ENCODE results near the gene ZNF267. TPM values are rescaled to one million over a fixed set of nuclear protein-coding genes. Genes with fewer than 3 reads are reported as not detected.
"Not testable (repeated sequence)": the region's sequence is repeated elsewhere in the genome, so short reads cannot be mapped to it uniquely, and the experiment has no call there.

ZNF267 gene
- total RNA-seq, 1 experiment from 2014 or later: 15.9 TPM

DNA sequence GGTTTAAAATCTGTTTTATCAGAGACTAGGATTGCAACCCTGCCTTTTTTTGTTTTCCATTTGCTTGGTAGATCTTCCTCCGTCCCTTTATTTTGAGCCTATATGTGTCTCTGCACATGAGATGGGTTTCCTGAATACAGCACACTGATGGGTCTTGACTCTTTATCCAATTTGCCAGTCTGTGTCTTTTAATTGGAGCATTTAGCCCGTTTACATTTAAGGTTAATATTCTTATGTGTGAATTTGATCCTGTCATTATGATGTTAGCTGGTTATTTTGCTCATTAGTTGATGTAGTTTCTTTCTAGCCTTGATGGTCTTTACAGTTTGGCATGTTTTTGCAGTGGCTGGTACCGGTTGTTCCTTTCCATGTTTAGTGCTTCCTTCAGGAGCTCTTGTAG lies 31.0 kb downstream of the ZNF267 start:
- RAD21 ChIA-PET (ENCODE audit: low non-redundant PET in 1 of 2, low total read pairs in 2 of 2, uncharacterized antibody in 2 of 2, unreplicated experiment in 2 of 2); H3K27me3 ChIP-seq (ENCODE audit: insufficient read depth, low read length); H4K20me1 ChIP-seq (ENCODE audit: insufficient read depth); H3K4me1 ChIP-seq (ENCODE audit: control insufficient read depth in 1 of 2, insufficient read depth in 2 of 2, low read length in 2 of 2); CTCF ChIA-PET; H3K9me2 ChIP-seq (ENCODE audit: insufficient read depth); H3K36me3 ChIP-seq (ENCODE audit: control insufficient read depth in 1 of 2, insufficient read depth in 2 of 2, low read length in 2 of 2); POLR2A ChIA-PET; DNase-seq (ENCODE audit: low read depth, low spot score); intact Hi-C loops (cut with micrococcal nuclease); ATAC-seq; H2AFZ ChIP-seq (ENCODE audit: low read depth, low read length, poor library complexity, severe bottlenecking); H3K4me2 ChIP-seq (ENCODE audit: low read length); H3K9ac ChIP-seq (ENCODE audit: low read length); H3K27ac ChIP-seq (ENCODE audit: low read depth, low read length); H3K4me3 ChIP-seq (replicated peaks in 1 of 2; ENCODE audit: low read depth in 1 of 2, low read length in 2 of 2); BruUV-seq (replicated peaks): not testable (repeated sequence)
- Histone ChIP-seq H3K79me2 (ENCODE audit: insufficient read depth, low read length) (peaks cover 60% of the 10 kb centered on the region), H3K9me3 (ENCODE audit: control insufficient read depth in 1 of 2, insufficient read depth in 1 of 2, low read depth in 1 of 2, low read length in 2 of 2) (peaks cover 7 to 20% of the 10 kb centered on the region in 2 experiments; a peak in 3 of 4 replicates)

DNA sequence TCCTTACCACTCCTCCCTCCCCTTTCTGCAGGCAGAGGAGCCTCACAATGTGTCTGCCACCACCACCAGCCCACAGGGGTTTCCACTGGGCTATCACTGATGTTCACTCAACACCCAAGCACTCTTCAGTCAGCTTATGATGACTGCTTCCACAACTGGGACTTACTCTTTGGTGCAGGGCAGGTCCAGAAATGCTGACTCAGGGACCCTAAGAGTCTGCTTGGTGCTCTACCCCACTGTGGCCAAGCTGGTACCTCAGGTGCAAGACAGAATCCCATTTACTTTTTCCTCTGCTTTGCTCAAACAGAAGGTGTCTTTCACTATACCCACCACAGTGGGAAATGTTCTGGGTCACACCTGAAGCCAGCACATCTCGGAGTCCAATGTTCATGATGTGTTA lies 40.1 kb downstream of the ZNF267 start:
- Histone ChIP-seq H3K36me3 (ENCODE audit: control insufficient read depth in 1 of 2, insufficient read depth in 2 of 2, low read length in 2 of 2) (peaks cover 10 to 46% of the 10 kb centered on the region in 2 experiments; a peak in 3 of 4 replicates), H3K4me3 (replicated peaks in 1 of 2; ENCODE audit: low read depth in 1 of 2, low read length in 2 of 2) (no peak overlapping the region), H3K9ac (ENCODE audit: low read length) (no peak overlapping the region), H3K4me1 (ENCODE audit: control insufficient read depth in 1 of 2, insufficient read depth in 2 of 2, low read length in 2 of 2) (no peaks in the 10 kb centered on the region), H3K27me3 (ENCODE audit: insufficient read depth, low read length) (no peaks in the 10 kb centered on the region), H3K9me2 (ENCODE audit: insufficient read depth) (no peaks in the 10 kb centered on the region), H2AFZ (ENCODE audit: low read depth, low read length, poor library complexity, severe bottlenecking) (no peak overlapping the region), H3K27ac (ENCODE audit: low read depth, low read length) (no peak overlapping the region), H3K4me2 (ENCODE audit: low read length) (no peak overlapping the region), H3K9me3 (ENCODE audit: control insufficient read depth in 1 of 2, insufficient read depth in 1 of 2, low read depth in 1 of 2, low read length in 2 of 2) (peaks cover 53 to 72% of the 10 kb centered on the region in 2 experiments), H3K79me2 (ENCODE audit: insufficient read depth, low read length) (peaks cover 56% of the 10 kb centered on the region), H4K20me1 (ENCODE audit: insufficient read depth) (no peaks in the 10 kb centered on the region)
- no TSS peak for BruUV-seq (replicated peaks)
- DNase-seq (ENCODE audit: low read depth, low spot score) (no peak), ATAC-seq (no peak)
- CTCF ChIA-PET: no interaction called here
- RAD21 ChIA-PET (ENCODE audit: low non-redundant PET in 1 of 2, low total read pairs in 2 of 2, uncharacterized antibody in 2 of 2, unreplicated experiment in 2 of 2): interaction anchor here in 1 of 2 experiments (0.6 kb wide), 1 partner anchor 43 kb away, joined by 3 read pairs; no protein-coding TSS in a partner anchor
- intact Hi-C loops (cut with micrococcal nuclease): no loop called here
- POLR2A ChIA-PET: no interaction called here
- TF ChIP-seq SIN3A (IDR thresholded peaks at IDR 0.05; ENCODE audit: low read depth) (no peak), SRF (IDR thresholded peaks at IDR 0.05; ENCODE audit: low read depth) (no peak), JUND (IDR thresholded peaks at IDR 0.05) (no peak), ZFX (IDR thresholded peaks at IDR 0.05) (no peak), EZH2phosphoT487 (IDR thresholded peaks at IDR 0.05; ENCODE audit: borderline replicate concordance) (no peak), CBX3 (IDR thresholded peaks at IDR 0.05; ENCODE audit: low read depth) (no peak), EZH2 (IDR thresholded peaks at IDR 0.05) (no peak), ELF1 (IDR thresholded peaks at IDR 0.05; ENCODE audit: borderline replicate concordance, low read depth) (no peak), FOSL1 (IDR thresholded peaks at IDR 0.05; ENCODE audit: low read depth) (no peak)
- TF ChIP-seq, protein P1, sequence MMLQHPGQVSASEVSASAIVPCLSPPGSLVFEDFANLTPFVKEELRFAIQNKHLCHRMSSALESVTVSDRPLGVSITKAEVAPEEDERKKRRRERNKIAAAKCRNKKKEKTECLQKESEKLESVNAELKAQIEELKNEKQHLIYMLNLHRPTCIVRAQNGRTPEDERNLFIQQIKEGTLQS (IDR thresholded peaks at IDR 0.05): no peak
- TF ChIP-seq, protein P2, sequence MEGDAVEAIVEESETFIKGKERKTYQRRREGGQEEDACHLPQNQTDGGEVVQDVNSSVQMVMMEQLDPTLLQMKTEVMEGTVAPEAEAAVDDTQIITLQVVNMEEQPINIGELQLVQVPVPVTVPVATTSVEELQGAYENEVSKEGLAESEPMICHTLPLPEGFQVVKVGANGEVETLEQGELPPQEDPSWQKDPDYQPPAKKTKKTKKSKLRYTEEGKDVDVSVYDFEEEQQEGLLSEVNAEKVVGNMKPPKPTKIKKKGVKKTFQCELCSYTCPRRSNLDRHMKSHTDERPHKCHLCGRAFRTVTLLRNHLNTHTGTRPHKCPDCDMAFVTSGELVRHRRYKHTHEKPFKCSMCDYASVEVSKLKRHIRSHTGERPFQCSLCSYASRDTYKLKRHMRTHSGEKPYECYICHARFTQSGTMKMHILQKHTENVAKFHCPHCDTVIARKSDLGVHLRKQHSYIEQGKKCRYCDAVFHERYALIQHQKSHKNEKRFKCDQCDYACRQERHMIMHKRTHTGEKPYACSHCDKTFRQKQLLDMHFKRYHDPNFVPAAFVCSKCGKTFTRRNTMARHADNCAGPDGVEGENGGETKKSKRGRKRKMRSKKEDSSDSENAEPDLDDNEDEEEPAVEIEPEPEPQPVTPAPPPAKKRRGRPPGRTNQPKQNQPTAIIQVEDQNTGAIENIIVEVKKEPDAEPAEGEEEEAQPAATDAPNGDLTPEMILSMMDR (IDR thresholded peaks at IDR 0.05 in 2 of 3, conservative IDR thresholded peaks at IDR 0.05 in 1 of 3; ENCODE audit: borderline replicate concordance in 1 of 3, insufficient read depth in 1 of 3, low read depth in 2 of 3, low read length in 2 of 3): no peak

Measured in HCT116 (cell line).